HepG2 (cell line): ENCODE measurements around the gene PLEKHH3. TPM values are rescaled to one million over a fixed set of nuclear protein-coding genes. Genes with fewer than 3 reads are reported as not detected.

Source experiments
- ARID4A ChIP-seq: sonication (generic); formaldehyde crosslinking; IDR thresholded peaks from 2 replicates; pipeline ENCODE4 v1.5.0; 2020; ENCODE audit warnings: mild to moderate bottlenecking, missing genetic modification reagents, borderline replicate concordance
- CEBPB ChIP-seq: IDR thresholded peaks from 2 replicates; pipeline ENCODE4 v1.6.1; 2011; ENCODE audit warnings: low read depth, low read length, improper control_type of control experiment, borderline replicate concordance
- HMGXB4 ChIP-seq, 2 experiments: sonication (generic) in 1 of 2; formaldehyde crosslinking in 1 of 2; IDR thresholded peaks; 2 replicates each; pipeline versions ENCODE4 v1.4.0 to v1.6.1; 2018 to 2020; ENCODE audit warnings: missing genetic modification reagents in 2 of 2, borderline replicate concordance in 1 of 2, low read depth in 1 of 2, mild to moderate bottlenecking in 1 of 2, missing biosample characterization in 1 of 2
- IRF9 ChIP-seq: sonication (generic); formaldehyde crosslinking; IDR thresholded peaks from 2 replicates; pipeline ENCODE4 v1.8.0; 2022; ENCODE audit warnings: missing genetic modification reagents, mild to moderate bottlenecking, borderline replicate concordance
- KAT8 ChIP-seq: IDR thresholded peaks from 2 replicates; pipeline ENCODE4 v1.6.1; 2016; ENCODE audit warnings: missing genetic modification reagents, missing compliant biosample characterization
- KMT2A ChIP-seq: sonication (generic); formaldehyde crosslinking; IDR thresholded peaks from 2 replicates; pipeline ENCODE4 v1.4.0; 2020; ENCODE audit warnings: missing genetic modification reagents
- NBN ChIP-seq: fragments of 450-650 bp; conservative IDR thresholded peaks from 2 replicates; pipeline ENCODE4 v1.6.1; 2017
- RAD51 ChIP-seq: fragments of 450-650 bp; IDR thresholded peaks from 2 replicates; pipeline ENCODE4 v1.6.1; 2016; ENCODE audit warnings: borderline replicate concordance
- SP4 ChIP-seq: sonication (generic); formaldehyde crosslinking; IDR thresholded peaks from 2 replicates; pipeline ENCODE4 v1.8.1; 2023; ENCODE audit warnings: mild to moderate bottlenecking, missing genetic modification reagents
- STAG1 ChIP-seq: sonication (generic); formaldehyde crosslinking; IDR thresholded peaks from 2 replicates; pipeline ENCODE4 v1.4.0; 2020; ENCODE audit warnings: missing genetic modification reagents
- TAF1 ChIP-seq: sonication (generic); formaldehyde crosslinking; IDR thresholded peaks from 2 replicates; pipeline ENCODE4 v1.4.0; 2020; ENCODE audit warnings: missing genetic modification reagents
- TBX2 ChIP-seq: sonication (generic); formaldehyde crosslinking; IDR thresholded peaks from 2 replicates; pipeline ENCODE4 v1.5.0; 2020; ENCODE audit warnings: missing genetic modification reagents, mild to moderate bottlenecking, borderline replicate concordance
- YY1 ChIP-seq: IDR thresholded peaks from 2 replicates; pipeline ENCODE4 v1.6.1; 2011; ENCODE audit warnings: low read length, low read depth, moderate library complexity, mild to moderate bottlenecking; ENCODE audit not compliant: insufficient read depth, insufficient replicate concordance
- ZFP36L2 ChIP-seq: sonication (generic); formaldehyde crosslinking; IDR thresholded peaks from 2 replicates; pipeline ENCODE4 v1.4.0; 2020; ENCODE audit warnings: missing genetic modification reagents
- ZNF136 ChIP-seq: sonication (generic); formaldehyde crosslinking; IDR thresholded peaks from 2 replicates; pipeline ENCODE4 v1.8.1; 2022; ENCODE audit warnings: low read depth, mild to moderate bottlenecking, moderate library complexity, missing genetic modification reagents
- ZNF605 ChIP-seq: sonication (generic); formaldehyde crosslinking; IDR thresholded peaks from 2 replicates; pipeline ENCODE4 v1.8.0; 2022; ENCODE audit warnings: mild to moderate bottlenecking, missing genetic modification reagents
- ZNF614 ChIP-seq: IDR thresholded peaks from 2 replicates; pipeline ENCODE4 v1.6.1; 2018; ENCODE audit warnings: missing biosample characterization, missing genetic modification reagents, inconsistent platforms, borderline replicate concordance
- ZNF670 ChIP-seq: sonication (generic); formaldehyde crosslinking; IDR thresholded peaks from 2 replicates; pipeline ENCODE4 v1.8.0; 2022; ENCODE audit warnings: mild to moderate bottlenecking, missing genetic modification reagents, borderline replicate concordance
- ZNF710 ChIP-seq: sonication (generic); formaldehyde crosslinking; IDR thresholded peaks from 2 replicates; pipeline ENCODE4 v1.5.0; 2020; ENCODE audit warnings: mild to moderate bottlenecking, missing genetic modification reagents, borderline replicate concordance
- ZNF782 ChIP-seq: sonication (generic); formaldehyde crosslinking; IDR thresholded peaks from 2 replicates; pipeline ENCODE4 v1.4.0; 2020; ENCODE audit warnings: missing genetic modification reagents, mild to moderate bottlenecking, borderline replicate concordance
- ZSCAN12 ChIP-seq: sonication (generic); formaldehyde crosslinking; IDR thresholded peaks from 2 replicates; pipeline ENCODE4 v1.9.0; 2021; ENCODE audit warnings: mild to moderate bottlenecking, missing genetic modification reagents
- polyA plus RNA-seq, 8 experiments: library from polyadenylated mRNA; depleted of rRNA in 3 of 8; stranded (reverse) in 7 of 8; unstranded in 1 of 8; fragments of >200 nt; fragmentation: Illumina TruSeq in 4 of 8; extraction: Trizol in 4 of 8; gene quantifications; 2 replicates each; pipeline versions ENCODE4 v1.2.1 to v1.2.3, GENCODE V29; 2011 to 2016; ENCODE audit warnings: low read depth in 4 of 8, missing spikeins in 1 of 8, mixed read lengths in 1 of 8; ENCODE audit not compliant: insufficient read depth in 1 of 8
- total RNA-seq, 5 experiments: library from RNA; depleted of rRNA; stranded (reverse); fragments of >200 nt; fragmentation: Illumina TruSeq; extraction: Trizol; gene quantifications; 2 replicates each; pipeline ENCODE4 v1.2.3, GENCODE V29; 2016; ENCODE audit warnings: low read depth in 1 of 5

The PLEKHH3 gene
- total and polyA plus RNA-seq, 2 of the 13 experiments (the other 11 are each of a cell fraction or from before 2014, with no cell fraction given): 6.0 to 19.9 TPM

- TF ChIP-seq ZNF710 (no peak), ARID4A (CRISPR knock-in tag) (peak; percentile 66; the same call in 1 of the 2 replicates), STAG1 (CRISPR knock-in tag) (peak; percentile 79), ZNF614 (CRISPR knock-in tag) (peak; percentile 90; the same call in 1 of the 2 replicates), TBX2 (CRISPR knock-in tag) (peak; percentile 45; the same call in 1 of the 2 replicates), RAD51 (no peak), YY1 (peak; percentile 18), ZNF670 (CRISPR knock-in tag) (no peak), HMGXB4 (CRISPR knock-in tag; IDR thresholded peaks at IDR 0.05; ENCODE audit: borderline replicate concordance in 1 of 2, low read depth in 1 of 2) (peak; percentile 87 to 89; a peak in 3 of 4 replicates), SP4 (CRISPR knock-in tag) (no peak), ZNF136 (CRISPR knock-in tag) (no peak), IRF9 (CRISPR knock-in tag) (no peak), KAT8 (CRISPR knock-in tag) (peak; percentile 64; the same call in 1 of the 2 replicates), NBN (no peak), CEBPB (no peak), TAF1 (CRISPR knock-in tag) (no peak), KMT2A (no peak), ZSCAN12 (CRISPR knock-in tag) (no peak), ZFP36L2 (CRISPR knock-in tag) (no peak), ZNF605 (no peak; the same call in none of the 2 replicates), ZNF782 (no peak)
Measured at GRCh38 chr17:42618442-42619150, 58.2 kb downstream of the PLEKHH3 start (continued).
